DND-41 (cell line): Measurements from ENCODE around the gene B4GALT6.

Experiments used
- ATAC-seq: fragments of 200-7000 bp; cut with Tn5 transposase; 3 replicates; pipeline ENCODE4 v1.9.1; 2021; ENCODE audit warnings: low read depth; ENCODE audit not compliant: insufficient read depth
- DNase-seq: peaks from one replicate; pipeline ENCODE4 v3.0.0-alpha.2; 2020
- H2AFZ ChIP-seq: 2 replicates; pipeline ENCODE4 v1.6.0; 2012; ENCODE audit warnings: low read depth, low read length
- H3K27ac ChIP-seq: 2 replicates; pipeline ENCODE4 v1.5.1; 2012; ENCODE audit warnings: low read length, inconsistent platforms
- H3K27me3 ChIP-seq: fragments of 200-600 bp; sonication (generic); 2 replicates; pipeline ENCODE4 v1.6.0; 2012; ENCODE audit warnings: low read length, mild to moderate bottlenecking, inconsistent platforms; ENCODE audit not compliant: insufficient read depth, poor library complexity
- H3K36me3 ChIP-seq: 2 replicates; pipeline ENCODE4 v1.5.1; 2012; ENCODE audit warnings: low read length, inconsistent platforms; ENCODE audit not compliant: insufficient read depth
- H3K4me1 ChIP-seq: 2 replicates; pipeline ENCODE4 v1.5.1; 2012; ENCODE audit warnings: mild to moderate bottlenecking, low read length; ENCODE audit not compliant: insufficient read depth
- H3K4me2 ChIP-seq: 2 replicates; pipeline ENCODE4 v1.6.0; 2012; ENCODE audit warnings: mild to moderate bottlenecking, moderate library complexity, low read length, inconsistent platforms; ENCODE audit not compliant: insufficient read depth
- H3K4me3 ChIP-seq, 2 experiments: fragments of 200-600 bp in 1 of 2; shearing (Covaris generic) in 1 of 2; 2 replicates each; pipeline ENCODE4 v1.5.1; 2012 to 2016; ENCODE audit warnings: inconsistent platforms in 2 of 2, low read length in 2 of 2, mild to moderate bottlenecking in 2 of 2, low read depth in 1 of 2, moderate library complexity in 1 of 2
- H3K79me2 ChIP-seq: 2 replicates; pipeline ENCODE4 v1.6.0; 2012; ENCODE audit warnings: low read length, inconsistent platforms; ENCODE audit not compliant: insufficient read depth
- H3K9ac ChIP-seq: 2 replicates; pipeline ENCODE4 v1.6.0; 2012; ENCODE audit warnings: low read depth, mild to moderate bottlenecking, inconsistent platforms, low read length, moderate library complexity
- H3K9me3 ChIP-seq: 2 replicates; pipeline ENCODE4 v1.5.1; 2012; ENCODE audit warnings: low read length, moderate library complexity, mild to moderate bottlenecking, inconsistent platforms; ENCODE audit not compliant: insufficient read depth, severe bottlenecking
- H4K20me1 ChIP-seq: 2 replicates; pipeline ENCODE4 v1.6.0; 2012; ENCODE audit warnings: low read length; ENCODE audit not compliant: insufficient read depth
- CTCF ChIP-seq: IDR thresholded peaks from 2 replicates; pipeline ENCODE4 v1.5.1; 2012; ENCODE audit warnings: borderline replicate concordance, low read length, moderate library complexity, mild to moderate bottlenecking; ENCODE audit not compliant: poor library complexity, severe bottlenecking; ENCODE audit errors: extremely low read depth
- EZH2 ChIP-seq: IDR thresholded peaks from 3 replicates; pipeline ENCODE4 v1.6.1; 2012; ENCODE audit warnings: borderline replicate concordance, low read depth, mild to moderate bottlenecking, moderate library complexity, low read length, inconsistent platforms; ENCODE audit not compliant: severe bottlenecking

The B4GALT6 gene

GRCh38 chr18:31592506-31593157 lies 91.7 kb downstream of the B4GALT6 start:
- no peak for TF ChIP-seq EZH2
- no peak for TF ChIP-seq CTCF
- H3K9me3 ChIP-seq, result no peaks in the 10 kb centered on the region
- H4K20me1 ChIP-seq, result no peaks in the 10 kb centered on the region
- no peak overlapping the region for H3K9ac ChIP-seq
- H2AFZ ChIP-seq, result no peak overlapping the region
- H3K27me3 ChIP-seq, result no peaks in the 10 kb centered on the region
- DNase-seq, result no peak
- no peaks in the 10 kb centered on the region for H3K4me1 ChIP-seq
- H3K4me2 ChIP-seq, result no peak overlapping the region
- no peaks in the 10 kb centered on the region for H3K36me3 ChIP-seq
- no peak overlapping the region for H3K27ac ChIP-seq
- no peak overlapping the region for H3K4me3 ChIP-seq
- H3K79me2 ChIP-seq, result no peaks in the 10 kb centered on the region
- ATAC-seq, result no peak

- Histone ChIP-seq H3K9ac (no peak within 1 kb of the TSS), H3K9me3 (no peaks in the 10 kb centered on the region), H4K20me1 (no peaks in the 10 kb centered on the region), H3K27ac (no peak within 1 kb of the TSS), H3K27me3 (no peaks in the 10 kb centered on the region), H3K4me2 (no peak within 1 kb of the TSS), H3K79me2 (no peaks in the 10 kb centered on the region), H3K4me3 (no peak within 1 kb of the TSS), H2AFZ (no peak within 1 kb of the TSS), H3K36me3 (no peaks in the 10 kb centered on the region), H3K4me1 (no peaks in the 10 kb centered on the region)
- DNase-seq (no peak), ATAC-seq (no peak)
- TF ChIP-seq CTCF (no peak), EZH2 (no peak)
Measured at GRCh38 chr18:31591628-31592027, 92.8 kb downstream of the B4GALT6 start, which contains the start of gene TTR. TSS of gene TTR (plus strand) at chr18:31591877. CDS start at chr18:31591903, 26 bp downstream.

- no peaks in the 10 kb centered on the region for H3K9me3 ChIP-seq
- ATAC-seq (no peak), DNase-seq (no peak)
- H2AFZ ChIP-seq, result no peak overlapping the region
- TF ChIP-seq EZH2, result no peak
- no peak for TF ChIP-seq CTCF
- no peaks in the 10 kb centered on the region for H3K4me1 ChIP-seq
- no peaks in the 10 kb centered on the region for H3K27me3 ChIP-seq
- H3K27ac ChIP-seq, result no peak overlapping the region
- H3K9ac ChIP-seq, result no peak overlapping the region
- H3K4me3 ChIP-seq, result no peak overlapping the region
- H3K4me2 ChIP-seq, result no peak overlapping the region
- no peaks in the 10 kb centered on the region for H4K20me1 ChIP-seq
- no peaks in the 10 kb centered on the region for H3K79me2 ChIP-seq
- H3K36me3 ChIP-seq, result no peaks in the 10 kb centered on the region
Measured at GRCh38 chr18:31591113-31591512, 93.3 kb downstream of the B4GALT6 start.
